ENCODE data around the gene CFAP44. TPM values are rescaled to one million over a fixed set of nuclear protein-coding genes. Genes with fewer than 3 reads are reported as not detected.

The CFAP44 gene
- total and polyA plus RNA-seq, 2 of the 13 experiments (the other 11 are each of a cell fraction or from before 2014, with no cell fraction given) = 1.7 to 4.7 TPM

DNA sequence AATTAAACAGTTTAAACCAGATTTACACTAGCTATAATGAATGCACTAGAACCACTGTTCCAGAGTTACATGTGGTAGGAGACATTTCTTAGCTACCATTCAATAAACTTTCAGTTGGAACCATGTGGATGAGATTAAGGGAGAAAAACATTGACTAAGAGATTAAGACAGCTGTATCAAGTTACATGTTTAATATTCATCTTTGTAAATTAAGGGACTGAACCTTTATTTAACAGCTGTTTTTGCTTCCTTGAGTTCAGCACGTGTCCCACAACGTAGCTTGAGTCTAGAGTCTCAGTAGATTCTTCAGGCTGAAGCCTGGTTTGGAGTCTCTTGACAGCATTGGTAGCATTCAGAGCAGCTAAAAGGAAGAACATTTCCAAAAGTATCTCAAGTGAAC is 27.2 kb upstream of the CFAP44 start:
- DNase-seq (ENCODE audit: low spot score) (no peak), ATAC-seq (no peak), FAIRE-seq (no peak)
- intact Hi-C loops (cut with micrococcal nuclease; ENCODE audit: unreplicated experiment) (no loop called here), in situ Hi-C loops (cut with HindIII; ENCODE audit: extremely low pct_ligation_motif_present, low pct_unique_long_range_greater_than_20kb) (no loop called here)
- Histone ChIP-seq H3K79me2 (ENCODE audit: insufficient read depth, low read length) (no peaks in the 10 kb centered on the region), H4K20me1 (ENCODE audit: insufficient read depth, low read length) (no peaks in the 10 kb centered on the region), H3K4me1 (ENCODE audit: insufficient read depth, low read length) (no peaks in the 10 kb centered on the region), H3K9ac (ENCODE audit: insufficient read depth, low read depth, low read length) (no peak overlapping the region), H3K9me3 (ENCODE audit: low read length) (no peaks in the 10 kb centered on the region), H3K4me2 (ENCODE audit: low read depth, low read length) (no peak overlapping the region), H3K4me3 (replicated peaks in 1 of 3; ENCODE audit: insufficient read depth in 1 of 3, low read depth in 2 of 3, low read length in 3 of 3) (no peak overlapping the region), H3K27me3 (ENCODE audit: control insufficient read depth in 1 of 2, insufficient read depth in 2 of 2, low read length in 2 of 2) (no peaks in the 10 kb centered on the region), H3K27ac (ENCODE audit: extremely low read length, insufficient read depth, low read length) (no peak overlapping the region), H2AFZ (ENCODE audit: low read length) (no peak overlapping the region), H3K36me3 (replicated peaks in 1 of 2; ENCODE audit: control insufficient read depth in 1 of 2, insufficient read depth in 2 of 2, low read length in 2 of 2) (peaks cover 2 to 20% of the 10 kb centered on the region in 2 experiments)
- CTCF ChIA-PET (ENCODE audit: low intra/inter-chr PET ratio, low total read pairs) = no interaction called here
- POLR2A ChIA-PET = no interaction called here
- 100% methylated on average over 2 of the region's 2 CpGs for WGBS (ENCODE audit: low lambda C conversion rate)
- no TSS peak for BruUV-seq (replicated peaks)
- no peak for TF ChIP-seq BORCS8-MEF2B (CRISPR knock-in tag; IDR thresholded peaks at IDR 0.05)
- TF ChIP-seq ZNF383 (CRISPR knock-in tag; IDR thresholded peaks at IDR 0.05; ENCODE audit: borderline replicate concordance) = no peak
- TF ChIP-seq KDM4B (CRISPR knock-in tag; IDR thresholded peaks at IDR 0.05) = no peak
- TF ChIP-seq ZNF605 (CRISPR knock-in tag; IDR thresholded peaks at IDR 0.05) = no peak
- no peak for TF ChIP-seq MYC (CRISPR knock-in tag; IDR thresholded peaks at IDR 0.05; ENCODE audit: borderline replicate concordance)
- no peak for TF ChIP-seq AGO1 (IDR thresholded peaks at IDR 0.05; ENCODE audit: low read depth, low read length, poor library complexity, severe bottlenecking)
- no peak for TF ChIP-seq ZFY (CRISPR knock-in tag; IDR thresholded peaks at IDR 0.05)
- TF ChIP-seq RELA (CRISPR knock-in tag; IDR thresholded peaks at IDR 0.05) = no peak
- TF ChIP-seq JUND (CRISPR knock-in tag; IDR thresholded peaks at IDR 0.05) = no peak
- TF ChIP-seq, protein P1, sequence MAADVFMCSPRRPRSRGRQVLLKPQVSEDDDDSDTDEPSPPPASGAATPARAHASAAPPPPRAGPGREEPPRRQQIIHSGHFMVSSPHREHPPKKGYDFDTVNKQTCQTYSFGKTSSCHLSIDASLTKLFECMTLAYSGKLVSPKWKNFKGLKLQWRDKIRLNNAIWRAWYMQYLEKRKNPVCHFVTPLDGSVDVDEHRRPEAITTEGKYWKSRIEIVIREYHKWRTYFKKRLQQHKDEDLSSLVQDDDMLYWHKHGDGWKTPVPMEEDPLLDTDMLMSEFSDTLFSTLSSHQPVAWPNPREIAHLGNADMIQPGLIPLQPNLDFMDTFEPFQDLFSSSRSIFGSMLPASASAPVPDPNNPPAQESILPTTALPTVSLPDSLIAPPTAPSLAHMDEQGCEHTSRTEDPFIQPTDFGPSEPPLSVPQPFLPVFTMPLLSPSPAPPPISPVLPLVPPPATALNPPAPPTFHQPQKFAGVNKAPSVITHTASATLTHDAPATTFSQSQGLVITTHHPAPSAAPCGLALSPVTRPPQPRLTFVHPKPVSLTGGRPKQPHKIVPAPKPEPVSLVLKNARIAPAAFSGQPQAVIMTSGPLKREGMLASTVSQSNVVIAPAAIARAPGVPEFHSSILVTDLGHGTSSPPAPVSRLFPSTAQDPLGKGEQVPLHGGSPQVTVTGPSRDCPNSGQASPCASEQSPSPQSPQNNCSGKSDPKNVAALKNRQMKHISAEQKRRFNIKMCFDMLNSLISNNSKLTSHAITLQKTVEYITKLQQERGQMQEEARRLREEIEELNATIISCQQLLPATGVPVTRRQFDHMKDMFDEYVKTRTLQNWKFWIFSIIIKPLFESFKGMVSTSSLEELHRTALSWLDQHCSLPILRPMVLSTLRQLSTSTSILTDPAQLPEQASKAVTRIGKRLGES (CRISPR knock-in tag; IDR thresholded peaks at IDR 0.05; ENCODE audit: borderline replicate concordance) = no peak
- TF ChIP-seq, protein P2, sequence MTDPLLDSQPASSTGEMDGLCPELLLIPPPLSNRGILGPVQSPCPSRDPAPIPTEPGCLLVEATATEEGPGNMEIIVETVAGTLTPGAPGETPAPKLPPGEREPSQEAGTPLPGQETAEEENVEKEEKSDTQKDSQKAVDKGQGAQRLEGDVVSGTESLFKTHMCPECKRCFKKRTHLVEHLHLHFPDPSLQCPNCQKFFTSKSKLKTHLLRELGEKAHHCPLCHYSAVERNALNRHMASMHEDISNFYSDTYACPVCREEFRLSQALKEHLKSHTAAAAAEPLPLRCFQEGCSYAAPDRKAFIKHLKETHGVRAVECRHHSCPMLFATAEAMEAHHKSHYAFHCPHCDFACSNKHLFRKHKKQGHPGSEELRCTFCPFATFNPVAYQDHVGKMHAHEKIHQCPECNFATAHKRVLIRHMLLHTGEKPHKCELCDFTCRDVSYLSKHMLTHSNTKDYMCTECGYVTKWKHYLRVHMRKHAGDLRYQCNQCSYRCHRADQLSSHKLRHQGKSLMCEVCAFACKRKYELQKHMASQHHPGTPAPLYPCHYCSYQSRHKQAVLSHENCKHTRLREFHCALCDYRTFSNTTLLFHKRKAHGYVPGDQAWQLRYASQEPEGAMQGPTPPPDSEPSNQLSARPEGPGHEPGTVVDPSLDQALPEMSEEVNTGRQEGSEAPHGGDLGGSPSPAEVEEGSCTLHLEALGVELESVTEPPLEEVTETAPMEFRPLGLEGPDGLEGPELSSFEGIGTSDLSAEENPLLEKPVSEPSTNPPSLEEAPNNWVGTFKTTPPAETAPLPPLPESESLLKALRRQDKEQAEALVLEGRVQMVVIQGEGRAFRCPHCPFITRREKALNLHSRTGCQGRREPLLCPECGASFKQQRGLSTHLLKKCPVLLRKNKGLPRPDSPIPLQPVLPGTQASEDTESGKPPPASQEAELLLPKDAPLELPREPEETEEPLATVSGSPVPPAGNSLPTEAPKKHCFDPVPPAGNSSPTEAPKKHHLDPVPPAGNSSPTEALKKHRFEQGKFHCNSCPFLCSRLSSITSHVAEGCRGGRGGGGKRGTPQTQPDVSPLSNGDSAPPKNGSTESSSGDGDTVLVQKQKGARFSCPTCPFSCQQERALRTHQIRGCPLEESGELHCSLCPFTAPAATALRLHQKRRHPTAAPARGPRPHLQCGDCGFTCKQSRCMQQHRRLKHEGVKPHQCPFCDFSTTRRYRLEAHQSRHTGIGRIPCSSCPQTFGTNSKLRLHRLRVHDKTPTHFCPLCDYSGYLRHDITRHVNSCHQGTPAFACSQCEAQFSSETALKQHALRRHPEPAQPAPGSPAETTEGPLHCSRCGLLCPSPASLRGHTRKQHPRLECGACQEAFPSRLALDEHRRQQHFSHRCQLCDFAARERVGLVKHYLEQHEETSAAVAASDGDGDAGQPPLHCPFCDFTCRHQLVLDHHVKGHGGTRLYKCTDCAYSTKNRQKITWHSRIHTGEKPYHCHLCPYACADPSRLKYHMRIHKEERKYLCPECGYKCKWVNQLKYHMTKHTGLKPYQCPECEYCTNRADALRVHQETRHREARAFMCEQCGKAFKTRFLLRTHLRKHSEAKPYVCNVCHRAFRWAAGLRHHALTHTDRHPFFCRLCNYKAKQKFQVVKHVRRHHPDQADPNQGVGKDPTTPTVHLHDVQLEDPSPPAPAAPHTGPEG (CRISPR knock-in tag; IDR thresholded peaks at IDR 0.05) = no peak
- TF ChIP-seq ISL2 (CRISPR knock-in tag; IDR thresholded peaks at IDR 0.05) = no peak
- no peak for TF ChIP-seq MEF2D (CRISPR knock-in tag; IDR thresholded peaks at IDR 0.05)

Measured in HepG2 (cell line).